H1 (cell line): Measurements from ENCODE around the gene RUNX1. TPM values are rescaled to one million over a fixed set of nuclear protein-coding genes. Genes with fewer than 3 reads are reported as not detected.

Source experiments
- CTCF ChIA-PET: fragments of 300-600 bp; sonication (Branson Sonifier 250); formaldehyde crosslinking; loops from one replicate; lab custom pipeline; 2021; ENCODE audit not compliant: partially characterized antibody; lab: Charles Lee
- POLR2A ChIA-PET: fragments of 300-600 bp; sonication (Branson Sonifier 250); formaldehyde crosslinking; loops from one replicate; lab custom pipeline; 2021; ENCODE audit warnings: inconsistent platforms; ENCODE audit not compliant: partially characterized antibody; lab: Charles Lee
- DNase-seq, 2 experiments: peaks; one replicate each; pipeline versions ENCODE4 v3.0.0 to v3.0.0-alpha.2; 2010 to 2022; ENCODE audit warnings: low spot score in 2 of 2, low read depth in 1 of 2, mixed read lengths in 1 of 2
- FAIRE-seq: peaks from 2 replicates; lab custom pipeline; 2011; peaks lifted over from hg19 to GRCh38; lab: Jason Lieb, UNC
- H2AFZ ChIP-seq: 2 replicates; pipeline ENCODE4 v1.8.1; 2012; ENCODE audit warnings: low read length, inconsistent platforms
- H2AK5ac ChIP-seq: 2 replicates; pipeline ENCODE4 v1.6.1; 2013; ENCODE audit warnings: low read depth, low read length
- H2BK120ac ChIP-seq: replicated peaks from 2 replicates; pipeline ENCODE3; 2013; ENCODE audit warnings: low read depth, low read length, inconsistent platforms
- H2BK12ac ChIP-seq: 2 replicates; pipeline ENCODE4 v1.6.1; 2013; ENCODE audit warnings: low read depth, low read length
- H2BK15ac ChIP-seq: 2 replicates; pipeline ENCODE4 v1.6.1; 2013; ENCODE audit warnings: low read length
- H2BK20ac ChIP-seq: 2 replicates; pipeline ENCODE4 v1.6.1; 2013; ENCODE audit warnings: low read length
- H2BK5ac ChIP-seq: 2 replicates; pipeline ENCODE4 v1.6.1; 2013; ENCODE audit warnings: low read depth, low read length
- H3K14ac ChIP-seq: 2 replicates; pipeline ENCODE4 v1.6.1; 2013; ENCODE audit warnings: inconsistent platforms; ENCODE audit not compliant: insufficient read length
- H3K18ac ChIP-seq: 2 replicates; pipeline ENCODE4 v1.6.1; 2013; ENCODE audit warnings: low read length; ENCODE audit errors: extremely low read depth
- H3K23ac ChIP-seq: 2 replicates; pipeline ENCODE4 v1.6.1; 2013; ENCODE audit warnings: inconsistent platforms; ENCODE audit not compliant: insufficient read length
- H3K23me2 ChIP-seq: 2 replicates; pipeline ENCODE4 v1.6.1; 2013; ENCODE audit warnings: low read depth, low read length
- H3K27ac ChIP-seq: 2 replicates; pipeline ENCODE4 v1.6.1; 2011; ENCODE audit warnings: low read depth, low read length, inconsistent platforms
- H3K27me3 ChIP-seq, 4 experiments: replicated peaks in 1 of 4; 1 replicate in 1 of 4; 2 replicates in 3 of 4; pipeline versions ENCODE4 v1.6.1 to v1.8.1; 2011 to 2013; ENCODE audit warnings: low read length in 3 of 4, mild to moderate bottlenecking in 3 of 4, inconsistent platforms in 2 of 4, mixed read lengths in 2 of 4, moderate library complexity in 1 of 4; ENCODE audit not compliant: control insufficient read depth in 3 of 4, insufficient read depth in 3 of 4; ENCODE audit errors: extremely low read depth in 1 of 4
- H3K36me3 ChIP-seq, 4 experiments: 2 replicates each; pipeline versions ENCODE4 v1.6.1 to v1.8.1; 2011 to 2013; ENCODE audit warnings: mild to moderate bottlenecking in 4 of 4, low read length in 3 of 4, moderate library complexity in 2 of 4, control low read depth in 1 of 4, inconsistent platforms in 1 of 4; ENCODE audit not compliant: insufficient read depth in 4 of 4, control insufficient read depth in 2 of 4
- H3K4ac ChIP-seq: replicated peaks from 2 replicates; pipeline ENCODE3; 2013; ENCODE audit warnings: low read length, low read depth, mixed read lengths, inconsistent platforms; ENCODE audit not compliant: insufficient read length
- H3K4me1 ChIP-seq, 4 experiments: replicated peaks in 1 of 4; 1 replicate in 1 of 4; 2 replicates in 3 of 4; pipeline versions ENCODE4 v1.6.1 to v1.8.1; 2011 to 2013; ENCODE audit warnings: low read length in 3 of 4, inconsistent platforms in 2 of 4, mixed read lengths in 1 of 4; ENCODE audit not compliant: insufficient read depth in 4 of 4, control insufficient read depth in 3 of 4
- H3K4me2 ChIP-seq, 2 experiments: 2 replicates each; pipeline versions ENCODE4 v1.6.1 to v1.8.1; 2011 to 2013; ENCODE audit warnings: low read depth in 2 of 2, low read length in 2 of 2, control low read depth in 1 of 2, inconsistent platforms in 1 of 2, mild to moderate bottlenecking in 1 of 2; ENCODE audit not compliant: insufficient read depth in 1 of 2
- H3K4me3 ChIP-seq, 4 experiments: fragments of 200-600, 300-600 bp in 1 of 4; sonication (generic), shearing (Covaris generic), sonication (Bioruptor Twin) in 1 of 4; 2 replicates each; pipeline versions ENCODE4 v1.5.1 to v1.8.1; 2011 to 2016; ENCODE audit warnings: low read length in 4 of 4, low read depth in 3 of 4, control low read depth in 2 of 4, inconsistent platforms in 2 of 4, mild to moderate bottlenecking in 2 of 4, mixed read lengths in 1 of 4, moderate library complexity in 1 of 4; ENCODE audit not compliant: insufficient read depth in 2 of 4; ENCODE audit errors: extremely low read depth in 1 of 4
- H3K56ac ChIP-seq: replicated peaks from 2 replicates; pipeline ENCODE3; 2013; ENCODE audit warnings: low read depth, mild to moderate bottlenecking, mixed read lengths, low read length, inconsistent platforms; ENCODE audit not compliant: insufficient read length
- H3K79me1 ChIP-seq: 2 replicates; pipeline ENCODE4 v1.6.1; 2013; ENCODE audit warnings: low read depth, low read length, control low read depth
- H3K79me2 ChIP-seq, 2 experiments: 2 replicates each; pipeline versions ENCODE4 v1.6.1 to v1.8.1; 2012 to 2013; ENCODE audit warnings: low read length in 2 of 2, mild to moderate bottlenecking in 2 of 2, inconsistent platforms in 1 of 2; ENCODE audit not compliant: insufficient read depth in 2 of 2, control insufficient read depth in 1 of 2
- H3K9ac ChIP-seq, 4 experiments: replicated peaks in 1 of 4; 1 replicate in 1 of 4; 2 replicates in 3 of 4; pipeline versions ENCODE4 v1.6.1 to v1.8.1; 2011 to 2013; ENCODE audit warnings: low read depth in 3 of 4, low read length in 3 of 4, control low read depth in 2 of 4, mild to moderate bottlenecking in 2 of 4, moderate library complexity in 2 of 4, inconsistent platforms in 1 of 4; ENCODE audit errors: extremely low read depth in 1 of 4
- H3K9me3 ChIP-seq, 2 experiments: 2 replicates each; pipeline versions ENCODE4 v1.6.1 to v1.8.1; 2012 to 2013; ENCODE audit warnings: mild to moderate bottlenecking in 2 of 2, moderate library complexity in 2 of 2, control low read depth in 1 of 2, inconsistent platforms in 1 of 2, low read depth in 1 of 2, low read length in 1 of 2, mixed read lengths in 1 of 2; ENCODE audit not compliant: insufficient read depth in 2 of 2
- H4K20me1 ChIP-seq, 2 experiments: replicated peaks in 1 of 2; 2 replicates each; pipeline versions ENCODE3 to v1.8.1; 2011 to 2013; ENCODE audit warnings: inconsistent platforms in 2 of 2, low read length in 2 of 2, mild to moderate bottlenecking in 1 of 2; ENCODE audit not compliant: insufficient read depth in 2 of 2, control insufficient read depth in 1 of 2
- H4K5ac ChIP-seq: 2 replicates; pipeline ENCODE4 v1.6.1; 2013; ENCODE audit warnings: low read length, low read depth, mixed read lengths, inconsistent platforms; ENCODE audit not compliant: insufficient read length
- H4K8ac ChIP-seq: 2 replicates; pipeline ENCODE4 v1.8.0; 2013; ENCODE audit warnings: mild to moderate bottlenecking, moderate library complexity, low read length, inconsistent platforms; ENCODE audit not compliant: insufficient read depth; ENCODE audit errors: extremely low read depth
- H4K91ac ChIP-seq: replicated peaks from 2 replicates; pipeline ENCODE3; 2013; ENCODE audit warnings: low read length, mixed read lengths, inconsistent platforms; ENCODE audit not compliant: insufficient read length
- ATF3 ChIP-seq: IDR thresholded peaks from 2 replicates; pipeline ENCODE4 v1.6.1; 2011; ENCODE audit warnings: low read depth, mild to moderate bottlenecking, low read length; ENCODE audit not compliant: insufficient read depth
- CBX5 ChIP-seq: fragments of 300-800, 300-1000 bp; sonication (generic); IDR thresholded peaks from 2 replicates; pipeline ENCODE4 v1.7.1; 2016; ENCODE audit warnings: antibody characterized with exemption, low read length, low read depth
- E2F6 ChIP-seq: IDR thresholded peaks from 2 replicates; pipeline ENCODE4 v1.6.1; 2012; ENCODE audit warnings: inconsistent platforms
- EGR1 ChIP-seq: IDR thresholded peaks from 2 replicates; pipeline ENCODE4 v1.6.1; 2011; ENCODE audit warnings: low read depth, low read length, borderline replicate concordance
- EP300 ChIP-seq, 2 experiments: IDR thresholded peaks; 1 replicate in 1 of 2; 2 replicates in 1 of 2; pipeline ENCODE4 v1.6.1; 2011 to 2012; ENCODE audit warnings: low read depth in 2 of 2, low read length in 2 of 2, mild to moderate bottlenecking in 2 of 2, borderline replicate concordance in 1 of 2, inconsistent platforms in 1 of 2, moderate library complexity in 1 of 2
- POLR2AphosphoS5 ChIP-seq: IDR thresholded peaks from 2 replicates; pipeline ENCODE4 v1.6.1; 2011; ENCODE audit warnings: low read depth, low read length
- RAD21 ChIP-seq, 2 experiments: IDR thresholded peaks in 1 of 2; conservative IDR thresholded peaks in 1 of 2; 2 replicates each; pipeline ENCODE4 v1.6.1; 2011; ENCODE audit warnings: low read depth in 2 of 2, low read length in 2 of 2, improper control_type of control experiment in 1 of 2, inconsistent platforms in 1 of 2, mild to moderate bottlenecking in 1 of 2, moderate library complexity in 1 of 2
- RFX5 ChIP-seq: IDR thresholded peaks from 2 replicates; pipeline ENCODE4 v1.6.1; 2011; ENCODE audit warnings: low read depth, low read length, improper control_type of control experiment, borderline replicate concordance
- RXRA ChIP-seq: IDR thresholded peaks from 2 replicates; pipeline ENCODE4 v1.6.1; 2011; ENCODE audit warnings: low read depth, mild to moderate bottlenecking, low read length, moderate library complexity; ENCODE audit not compliant: insufficient read depth
- TAF1 ChIP-seq: IDR thresholded peaks from 2 replicates; pipeline ENCODE4 v1.6.1; 2011; ENCODE audit warnings: mild to moderate bottlenecking, low read depth, low read length
- WGBS, 2 experiments: shearing (Covaris generic) in 1 of 2; methylation state at CpG; one replicate each; pipeline versions ENCODE4 v1.1.6 to v1.1.7; 2013 to 2015; ENCODE audit warnings: low lambda C conversion rate in 2 of 2, mixed read lengths in 2 of 2, inconsistent platforms in 1 of 2, low coverage in 1 of 2, missing lambda C conversion rate in 1 of 2; ENCODE audit not compliant: insufficient replicate concordance in 2 of 2, insufficient coverage in 1 of 2, insufficient read length in 1 of 2; ENCODE audit errors: extremely low coverage in 1 of 2, missing lambda C conversion rate in 1 of 2; 5-methylcytosine and 5-hydroxymethylcytosine counted together
- polyA plus RNA-seq, 7 experiments: library from polyadenylated mRNA; depleted of rRNA in 3 of 7; stranded (reverse) in 5 of 7; unstranded in 2 of 7; fragments of >200 nt in 5 of 7; fragments of 200-250 nt in 2 of 7; gene quantifications; 1 replicate in 5 of 7; 2 replicates in 1 of 7; 4 replicates in 1 of 7; pipeline versions ENCODE4 v1.2.1 to v1.2.3, GENCODE V29; 2011 to 2013; ENCODE audit warnings: missing spikeins in 2 of 7, mixed read lengths in 2 of 7
- total RNA-seq: library from RNA; stranded (reverse); fragmentation: NEBNext Ultra II Directional; extraction: Animal tissue kit (Norgen Biotek cat#: 25700); gene quantifications from 2 replicates; pipeline ENCODE4 v1.2.1, GENCODE V29; 2021

The RUNX1 gene
- total and polyA plus RNA-seq, 2 of the 8 experiments (the other 6 are each of a cell fraction or from before 2014, with no cell fraction given): 0.20 to 0.60 TPM

- H3K27ac ChIP-seq: no peak overlapping the region
- FAIRE-seq: no peak
- no peak overlapping the region for H2AFZ ChIP-seq
- H3K9me3 ChIP-seq: no peaks in the 10 kb centered on the region
- H3K23ac ChIP-seq: no peak overlapping the region
- H3K4me3 ChIP-seq: no peak overlapping the region
- no peak overlapping the region for H3K4me2 ChIP-seq
- H2BK12ac ChIP-seq: no peak overlapping the region
- no peak overlapping the region for H3K56ac ChIP-seq
- no peak overlapping the region for H2BK120ac ChIP-seq
- no peaks in the 10 kb centered on the region for H3K79me1 ChIP-seq
- H3K18ac ChIP-seq: no peak overlapping the region
- no peak overlapping the region for H3K9ac ChIP-seq
- no peaks in the 10 kb centered on the region for H3K27me3 ChIP-seq
- no peak overlapping the region for H2BK15ac ChIP-seq
- H3K23me2 ChIP-seq: no peaks in the 10 kb centered on the region
- H3K14ac ChIP-seq: no peak overlapping the region
- no peak overlapping the region for H4K5ac ChIP-seq
- H4K8ac ChIP-seq: no peak overlapping the region
- H2AK5ac ChIP-seq: no peak overlapping the region
- TF ChIP-seq EGR1: no peak
- no peak for TF ChIP-seq POLR2AphosphoS5
- TF ChIP-seq RXRA: no peak
- TF ChIP-seq EP300 (IDR thresholded peaks at IDR 0.05; ENCODE audit: borderline replicate concordance in 1 of 2, low read depth in 2 of 2, low read length in 2 of 2): no peak
- no peak for TF ChIP-seq E2F6
- no peak for TF ChIP-seq RFX5
- no peak for TF ChIP-seq ATF3
- no peak for TF ChIP-seq TAF1
- TF ChIP-seq CBX5: no peak
- TF ChIP-seq RAD21 (IDR thresholded peaks at IDR 0.05 in 1 of 2, conservative IDR thresholded peaks at IDR 0.05 in 1 of 2; ENCODE audit: low read depth in 2 of 2, low read length in 2 of 2): no peak
- CTCF ChIA-PET: no interaction called here
- H3K4ac ChIP-seq: no peak overlapping the region
- peaks cover 0 to 3% (median under 1%) of the 10 kb centered on the region in 4 experiments; a peak in 3 of 7 replicates for H3K4me1 ChIP-seq
- H3K79me2 ChIP-seq: no peaks in the 10 kb centered on the region
- H4K20me1 ChIP-seq: no peaks in the 10 kb centered on the region
- no peak overlapping the region for H2BK5ac ChIP-seq
- 96% methylated on average over 1 of the region's 1 CpG; no CpG with 5 or more reads in 1 of the 2 experiments for WGBS, 2 experiments
- no peak overlapping the region for H2BK20ac ChIP-seq
- no peak overlapping the region for H4K91ac ChIP-seq
- H3K36me3 ChIP-seq: no peaks in the 10 kb centered on the region
- POLR2A ChIA-PET: no interaction called here
- no peak for DNase-seq
Observed at GRCh38 chr21:34788879-34789278, 260.2 kb downstream of the RUNX1 start.
